ENCODE measurements around the gene CRHR2.
A peak's percentile ranks its signal among the peaks of the same experiment; 100 is the strongest.

CRHR2 gene

DNA sequence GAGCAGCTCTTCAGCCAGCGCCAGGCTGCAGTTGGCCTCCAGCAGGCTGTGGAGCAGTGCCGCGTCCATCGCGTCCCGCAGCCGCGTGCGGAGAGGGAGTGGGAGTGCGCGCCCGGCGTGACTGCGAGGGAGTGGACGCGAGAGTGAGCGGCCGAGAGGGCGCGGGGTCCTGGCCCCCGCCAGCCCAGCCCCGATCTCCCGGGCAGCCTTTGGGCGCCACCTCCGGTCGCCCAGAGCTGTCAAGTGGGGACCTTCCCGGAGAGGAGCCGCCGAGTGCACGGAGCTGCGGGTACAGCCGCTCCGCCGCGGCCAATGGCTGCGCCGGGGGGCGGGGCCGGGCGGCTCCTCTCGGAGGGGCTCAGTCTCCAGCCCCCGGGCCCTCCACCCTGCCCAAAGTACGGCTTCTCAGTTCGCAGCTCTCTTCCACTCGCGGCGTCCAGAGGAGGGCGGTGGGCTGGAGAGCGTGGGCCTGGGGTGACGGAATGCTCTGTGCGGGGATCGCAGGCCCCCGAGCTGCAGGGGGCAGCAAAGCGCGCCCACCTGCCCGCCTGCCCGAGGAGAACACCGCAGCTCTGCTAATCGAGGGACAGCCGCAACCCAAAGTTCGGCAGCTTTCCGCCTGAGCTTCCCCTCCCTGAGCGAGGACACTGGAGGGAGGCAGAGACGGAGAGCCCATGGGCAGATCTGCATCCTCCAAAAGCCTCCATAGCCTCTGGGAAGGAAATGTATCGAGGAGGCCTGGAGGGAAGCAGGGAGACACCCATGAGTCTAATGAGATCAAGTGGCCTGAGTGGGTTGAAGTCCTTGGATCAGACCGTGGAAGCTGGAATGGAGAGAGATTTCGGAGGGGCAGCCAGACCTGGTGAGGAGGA is at the start of gene CRHR2:
CRHR2 (minus strand) TSS at position 245 of the 872 bp plus-strand sequence; CDS start at position 69, 176 bp downstream.
- Histone ChIP-seq H3K4me1 (ENCODE audit: control insufficient read depth, insufficient read depth, low read length) (peaks cover 21% of the 10 kb centered on the region), H3K4me3 (ENCODE audit: low read depth, low read length) (peak within 1 kb of the TSS; percentile 67)

DNA sequence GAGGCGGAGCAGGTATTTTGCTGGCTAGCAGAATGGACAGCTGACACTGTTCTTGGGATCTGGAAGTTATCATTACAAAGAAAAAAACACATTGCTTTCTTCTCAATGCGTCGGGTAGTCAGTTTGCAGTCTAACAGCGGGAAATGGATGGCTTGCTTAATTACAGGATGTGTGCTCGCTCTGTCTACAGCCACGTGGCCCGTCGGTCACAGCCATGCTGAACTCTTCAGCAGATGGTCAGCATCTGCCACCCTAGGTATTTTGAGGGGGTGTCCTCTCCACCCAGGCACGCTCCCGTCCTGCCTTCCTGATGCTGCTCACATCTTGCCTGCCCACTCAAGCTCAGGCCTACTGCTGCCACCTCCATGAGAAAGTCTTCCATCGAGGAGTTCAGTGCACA is 49.3 kb upstream of the CRHR2 start:
- H3K4me1 ChIP-seq (ENCODE audit: control insufficient read depth, insufficient read depth, low read length) = peaks cover 18% of the 10 kb centered on the region
- H3K27ac ChIP-seq (ENCODE audit: low read depth, low read length) = no peak overlapping the region
- H3K27me3 ChIP-seq (ENCODE audit: control insufficient read depth, insufficient read depth, low read length) = no peaks in the 10 kb centered on the region
- no peaks in the 10 kb centered on the region for H3K36me3 ChIP-seq (ENCODE audit: control insufficient read depth, insufficient read depth, low read length)
- no peak overlapping the region for H3K4me3 ChIP-seq (ENCODE audit: low read depth, low read length)
- H3K9me3 ChIP-seq (ENCODE audit: control insufficient read depth, insufficient read depth, low read length) = no peaks in the 10 kb centered on the region
- no peak overlapping the region for H3K9ac ChIP-seq (ENCODE audit: low read depth, low read length)

More for the DNA sequence above, at the start of gene CRHR2:
- no peak within 1 kb of the TSS for H3K27ac ChIP-seq (ENCODE audit: low read depth, low read length)
- H3K9ac ChIP-seq (ENCODE audit: low read depth, low read length) = peak within 1 kb of the TSS; percentile 14; the same call in 1 of the 2 replicates
- H3K36me3 ChIP-seq (ENCODE audit: control insufficient read depth, insufficient read depth, low read length) = no peaks in the 10 kb centered on the region
- no peaks in the 10 kb centered on the region for H3K9me3 ChIP-seq (ENCODE audit: control insufficient read depth, insufficient read depth, low read length)
- H3K27me3 ChIP-seq (ENCODE audit: control insufficient read depth, insufficient read depth, low read length) = peaks cover 65% of the 10 kb centered on the region

DNA sequence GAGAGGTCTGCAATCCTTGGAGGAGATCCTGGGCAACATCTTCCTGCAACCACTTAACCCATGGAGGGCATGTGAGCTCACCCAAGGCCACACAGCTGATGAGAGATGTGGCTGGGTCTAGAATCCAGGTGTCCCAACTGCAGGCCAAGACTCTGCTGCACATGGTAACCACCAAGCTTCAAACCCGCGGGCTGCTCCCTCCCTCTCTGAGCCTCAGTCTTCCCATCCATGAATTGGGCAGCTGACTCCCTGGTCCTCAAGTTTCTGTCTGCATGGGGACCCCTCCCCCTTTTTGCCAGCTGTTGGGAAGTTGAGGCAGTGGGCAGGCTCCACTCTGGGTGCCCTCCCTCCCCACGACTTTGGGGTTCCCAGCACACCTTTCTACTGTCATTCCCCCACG is 48.7 kb upstream of the CRHR2 start:
- no peak overlapping the region for H3K9ac ChIP-seq (ENCODE audit: low read depth, low read length)
- H3K4me1 ChIP-seq (ENCODE audit: control insufficient read depth, insufficient read depth, low read length) = peaks cover 22% of the 10 kb centered on the region
- no peak overlapping the region for H3K4me3 ChIP-seq (ENCODE audit: low read depth, low read length)
- H3K9me3 ChIP-seq (ENCODE audit: control insufficient read depth, insufficient read depth, low read length) = no peaks in the 10 kb centered on the region
- no peak overlapping the region for H3K27ac ChIP-seq (ENCODE audit: low read depth, low read length)
- no peaks in the 10 kb centered on the region for H3K27me3 ChIP-seq (ENCODE audit: control insufficient read depth, insufficient read depth, low read length)
- H3K36me3 ChIP-seq (ENCODE audit: control insufficient read depth, insufficient read depth, low read length) = no peaks in the 10 kb centered on the region

DNA sequence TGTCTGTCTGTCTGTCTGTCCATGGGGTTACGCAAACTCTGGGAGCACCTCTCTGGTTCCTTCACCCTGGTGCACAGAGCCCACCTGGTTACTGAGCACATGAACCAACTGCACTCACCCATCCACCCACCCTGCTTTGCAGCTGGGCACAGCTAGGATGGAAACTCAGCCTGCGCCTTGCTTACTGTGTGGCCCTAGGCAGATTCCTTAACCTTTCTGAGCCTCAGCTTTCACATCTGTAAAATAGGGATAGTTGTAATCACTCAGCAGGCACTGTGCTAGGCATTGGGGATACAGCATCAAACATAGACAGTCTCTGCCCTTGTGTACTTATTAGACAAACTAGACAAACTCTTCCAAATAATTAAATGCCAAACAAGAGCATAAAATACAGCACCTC is 47.8 kb upstream of the CRHR2 start:
- Histone ChIP-seq H3K27me3 (ENCODE audit: control insufficient read depth, insufficient read depth, low read length) (no peaks in the 10 kb centered on the region), H3K9ac (ENCODE audit: low read depth, low read length) (no peak overlapping the region), H3K4me3 (ENCODE audit: low read depth, low read length) (no peak overlapping the region), H3K27ac (ENCODE audit: low read depth, low read length) (no peak overlapping the region), H3K36me3 (ENCODE audit: control insufficient read depth, insufficient read depth, low read length) (no peaks in the 10 kb centered on the region), H3K9me3 (ENCODE audit: control insufficient read depth, insufficient read depth, low read length) (no peaks in the 10 kb centered on the region), H3K4me1 (ENCODE audit: control insufficient read depth, insufficient read depth, low read length) (peaks cover 22% of the 10 kb centered on the region)

DNA sequence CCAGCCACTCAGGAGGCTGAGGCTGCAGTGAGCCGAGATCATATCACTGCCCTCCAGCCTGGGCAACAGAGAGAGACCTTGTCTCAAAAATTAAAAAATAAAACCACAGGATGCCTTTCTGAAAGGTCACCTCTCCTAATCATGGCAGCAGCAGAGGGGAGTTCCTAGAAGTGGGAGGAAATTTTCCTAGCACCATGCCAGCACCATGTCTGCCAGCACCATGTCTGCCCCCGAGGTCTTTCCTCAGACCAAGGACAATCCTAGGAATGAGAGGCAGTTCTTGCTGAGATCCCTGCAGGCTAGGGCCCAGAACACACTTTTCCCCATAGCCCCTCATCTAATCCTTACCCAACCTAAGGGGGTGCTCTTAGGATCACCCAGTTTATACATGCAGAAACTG is 47.4 kb upstream of the CRHR2 start:
- Histone ChIP-seq H3K36me3 (ENCODE audit: control insufficient read depth, insufficient read depth, low read length) (no peaks in the 10 kb centered on the region), H3K4me3 (ENCODE audit: low read depth, low read length) (no peak overlapping the region), H3K27me3 (ENCODE audit: control insufficient read depth, insufficient read depth, low read length) (no peaks in the 10 kb centered on the region), H3K9me3 (ENCODE audit: control insufficient read depth, insufficient read depth, low read length) (no peaks in the 10 kb centered on the region), H3K9ac (ENCODE audit: low read depth, low read length) (no peak overlapping the region), H3K27ac (ENCODE audit: low read depth, low read length) (no peak overlapping the region), H3K4me1 (ENCODE audit: control insufficient read depth, insufficient read depth, low read length) (peaks cover 22% of the 10 kb centered on the region)

DNA sequence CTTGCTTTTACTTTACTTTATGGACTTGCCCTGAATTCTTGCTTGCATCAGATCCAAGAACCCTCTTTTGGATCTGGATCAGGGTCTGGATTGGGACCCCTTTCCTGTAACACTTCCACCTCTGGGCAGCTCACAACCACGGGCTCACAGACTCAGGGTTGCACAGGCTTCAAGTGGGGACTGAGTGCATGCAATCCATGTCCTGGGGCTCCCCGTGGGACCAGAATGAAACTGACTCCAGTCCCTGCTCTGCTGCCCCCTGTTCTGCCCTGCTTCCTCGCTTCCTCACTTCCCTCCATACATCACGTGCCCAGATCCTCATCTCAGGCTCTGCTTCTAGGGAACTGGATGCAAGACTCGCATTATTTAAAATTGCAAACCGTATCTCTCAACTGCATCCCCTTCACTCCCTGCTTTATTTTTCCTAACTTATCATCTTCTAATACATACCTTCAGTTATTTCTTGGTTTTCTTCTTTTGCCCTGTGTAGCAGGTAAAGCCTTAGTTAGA is 46.4 kb upstream of the CRHR2 start:
- no peak overlapping the region for H3K27ac ChIP-seq (ENCODE audit: low read depth, low read length)
- no peaks in the 10 kb centered on the region for H3K9me3 ChIP-seq (ENCODE audit: control insufficient read depth, insufficient read depth, low read length)
- H3K4me1 ChIP-seq (ENCODE audit: control insufficient read depth, insufficient read depth, low read length) = peaks cover 22% of the 10 kb centered on the region
- no peak overlapping the region for H3K9ac ChIP-seq (ENCODE audit: low read depth, low read length)
- no peak overlapping the region for H3K4me3 ChIP-seq (ENCODE audit: low read depth, low read length)
- no peaks in the 10 kb centered on the region for H3K36me3 ChIP-seq (ENCODE audit: control insufficient read depth, insufficient read depth, low read length)
- H3K27me3 ChIP-seq (ENCODE audit: control insufficient read depth, insufficient read depth, low read length) = no peaks in the 10 kb centered on the region; the same call in 1 of the 2 replicates

DNA sequence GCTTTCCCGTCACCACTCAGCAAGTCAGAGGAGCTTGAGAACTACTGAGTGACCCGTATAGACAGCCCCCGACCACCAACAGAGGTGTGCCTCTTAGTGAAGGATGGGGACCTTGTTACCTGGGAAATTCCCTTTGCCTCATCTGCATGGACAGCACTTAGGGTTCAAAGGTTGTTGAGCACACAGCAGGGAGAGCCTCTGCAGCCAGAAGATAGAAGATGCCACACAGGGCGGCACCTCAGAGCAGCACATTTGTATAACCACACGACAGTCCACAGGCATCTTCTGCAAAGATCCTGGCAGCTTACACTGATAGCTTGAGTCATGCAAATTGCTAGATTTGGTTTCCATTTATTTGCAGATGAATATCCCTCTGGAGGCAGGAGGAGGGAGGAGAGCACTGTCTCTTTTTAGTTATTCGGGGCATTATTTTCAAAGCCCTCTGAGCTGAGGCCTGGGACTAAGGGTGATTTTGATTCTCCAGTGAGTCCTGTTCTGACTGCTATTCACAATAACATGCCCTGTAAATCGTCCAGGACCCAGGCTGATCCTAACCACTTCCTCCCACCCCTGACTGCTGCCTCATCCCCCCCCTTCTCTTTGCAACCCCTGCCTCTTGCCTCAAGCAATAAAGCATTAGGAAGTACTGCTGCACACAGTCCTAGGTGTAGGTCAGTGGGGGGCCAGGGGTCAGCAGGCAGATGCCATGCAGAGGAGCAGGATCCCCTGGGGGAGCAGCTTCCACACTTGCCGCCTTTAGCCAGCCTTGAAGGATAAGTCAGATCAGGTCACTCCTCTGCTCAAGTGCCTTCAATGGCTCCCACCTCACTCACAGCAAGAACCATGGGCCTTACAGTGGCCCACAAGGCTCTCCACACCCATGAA is 45.0 kb upstream of the CRHR2 start:
- no peak overlapping the region for H3K4me3 ChIP-seq (ENCODE audit: low read depth, low read length)

DNA sequence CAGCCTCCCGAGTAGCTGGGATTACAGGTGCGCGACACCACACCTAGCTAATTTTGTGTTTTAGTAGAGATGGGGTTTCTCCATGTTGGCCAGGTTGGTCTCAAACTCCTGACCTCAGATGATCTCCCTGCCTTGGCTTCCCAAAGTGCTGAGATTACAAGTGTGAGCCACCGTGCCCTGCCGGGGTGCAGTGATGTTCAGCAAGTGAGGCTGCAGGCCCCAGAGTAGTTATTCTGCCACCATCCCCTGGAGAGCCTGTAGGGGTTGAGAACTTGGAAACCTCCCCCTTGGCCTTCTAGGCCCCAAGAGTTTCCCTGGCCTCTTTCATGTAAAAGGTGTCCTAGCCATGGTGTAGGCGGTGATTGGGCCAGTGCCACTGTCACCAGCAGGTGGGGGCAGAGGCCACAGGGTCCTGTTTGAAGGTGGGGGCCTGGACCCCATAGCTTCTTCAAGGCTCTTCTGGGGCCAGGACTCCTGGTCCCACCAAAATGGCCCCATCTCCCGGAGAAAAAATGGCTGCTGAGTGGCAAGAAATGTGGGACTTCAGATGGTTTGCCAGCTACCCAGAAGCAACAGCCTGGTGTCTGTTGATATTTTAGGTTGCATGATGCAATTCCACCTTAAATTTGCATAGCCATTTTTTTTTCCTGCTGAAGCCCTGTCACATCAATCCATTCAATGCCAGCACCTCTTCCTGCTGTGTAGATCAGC is 44.2 kb upstream of the CRHR2 start:
- H3K9me3 ChIP-seq (ENCODE audit: control insufficient read depth, insufficient read depth, low read length) = no peaks in the 10 kb centered on the region
- H3K36me3 ChIP-seq (ENCODE audit: control insufficient read depth, insufficient read depth, low read length) = no peaks in the 10 kb centered on the region
- no peak overlapping the region for H3K4me3 ChIP-seq (ENCODE audit: low read depth, low read length)
- H3K27ac ChIP-seq (ENCODE audit: low read depth, low read length) = peak overlapping the region; percentile 59
- H3K4me1 ChIP-seq (ENCODE audit: control insufficient read depth, insufficient read depth, low read length) = peaks cover 22% of the 10 kb centered on the region
- H3K9ac ChIP-seq (ENCODE audit: low read depth, low read length) = no peak overlapping the region
- H3K27me3 ChIP-seq (ENCODE audit: control insufficient read depth, insufficient read depth, low read length) = no peaks in the 10 kb centered on the region; the same call in 1 of the 2 replicates

More for the DNA sequence above, 45.0 kb upstream of the CRHR2 start:
- Histone ChIP-seq H3K9me3 (ENCODE audit: control insufficient read depth, insufficient read depth, low read length) (no peaks in the 10 kb centered on the region), H3K27me3 (ENCODE audit: control insufficient read depth, insufficient read depth, low read length) (no peaks in the 10 kb centered on the region; the same call in 1 of the 2 replicates), H3K9ac (ENCODE audit: low read depth, low read length) (no peak overlapping the region), H3K36me3 (ENCODE audit: control insufficient read depth, insufficient read depth, low read length) (no peaks in the 10 kb centered on the region), H3K4me1 (ENCODE audit: control insufficient read depth, insufficient read depth, low read length) (peaks cover 22% of the 10 kb centered on the region), H3K27ac (ENCODE audit: low read depth, low read length) (peak overlapping the region; percentile 59)

DNA sequence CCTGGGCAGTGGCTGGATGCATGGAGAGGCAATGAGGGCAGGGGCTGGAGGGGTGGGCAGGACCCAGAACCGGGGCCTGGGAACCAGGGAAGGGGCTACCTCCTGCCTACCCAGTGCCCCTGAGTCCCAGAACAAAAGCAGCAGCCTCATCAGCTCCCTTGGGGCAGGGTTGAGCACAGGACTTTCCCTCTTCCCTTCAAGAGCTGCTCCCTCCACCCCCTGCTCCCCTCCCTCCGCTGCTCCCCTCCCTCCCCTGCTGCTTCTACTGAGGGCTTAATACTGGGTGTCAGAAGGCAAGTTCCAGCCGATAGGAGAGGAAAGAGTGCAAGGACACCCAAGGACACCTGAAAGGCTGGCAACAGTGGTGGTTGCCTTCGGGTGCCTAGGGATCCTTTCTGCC is 41.5 kb upstream of the CRHR2 start:
- H3K4me3 ChIP-seq (ENCODE audit: low read depth, low read length) = no peak overlapping the region
- no peaks in the 10 kb centered on the region for H3K36me3 ChIP-seq (ENCODE audit: control insufficient read depth, insufficient read depth, low read length)
- H3K27ac ChIP-seq (ENCODE audit: low read depth, low read length) = no peak overlapping the region
- no peaks in the 10 kb centered on the region for H3K9me3 ChIP-seq (ENCODE audit: control insufficient read depth, insufficient read depth, low read length)
- H3K9ac ChIP-seq (ENCODE audit: low read depth, low read length) = no peak overlapping the region
- no peaks in the 10 kb centered on the region; the same call in 1 of the 2 replicates for H3K27me3 ChIP-seq (ENCODE audit: control insufficient read depth, insufficient read depth, low read length)
- peaks cover 19% of the 10 kb centered on the region for H3K4me1 ChIP-seq (ENCODE audit: control insufficient read depth, insufficient read depth, low read length)

DNA sequence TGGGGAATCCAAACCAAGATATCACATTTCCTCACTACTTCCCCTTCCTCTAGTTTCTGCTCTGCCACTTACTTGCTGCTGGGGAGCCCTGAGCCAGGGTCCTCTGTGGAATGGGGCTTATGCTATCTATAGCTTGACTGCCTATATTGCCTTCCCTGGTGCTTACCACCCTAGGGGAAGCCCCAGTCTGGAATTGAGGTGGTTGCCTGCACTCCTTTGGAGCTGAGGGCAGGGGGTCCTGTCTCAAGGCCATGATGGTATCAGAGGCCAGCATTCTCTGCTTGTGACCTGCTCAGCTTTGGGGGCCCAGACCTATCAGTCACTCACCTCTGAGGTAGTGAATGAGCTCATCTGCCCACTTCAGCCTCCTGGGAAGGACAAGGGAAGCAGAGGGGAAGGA is 40.4 kb upstream of the CRHR2 start:
- peaks cover 14% of the 10 kb centered on the region for H3K4me1 ChIP-seq (ENCODE audit: control insufficient read depth, insufficient read depth, low read length)
- H3K27me3 ChIP-seq (ENCODE audit: control insufficient read depth, insufficient read depth, low read length) = no peaks in the 10 kb centered on the region; the same call in 1 of the 2 replicates
- H3K9ac ChIP-seq (ENCODE audit: low read depth, low read length) = no peak overlapping the region
- no peak overlapping the region for H3K4me3 ChIP-seq (ENCODE audit: low read depth, low read length)
- H3K9me3 ChIP-seq (ENCODE audit: control insufficient read depth, insufficient read depth, low read length) = peaks cover 8% of the 10 kb centered on the region; the same call in 1 of the 2 replicates
- no peak overlapping the region for H3K27ac ChIP-seq (ENCODE audit: low read depth, low read length)
- H3K36me3 ChIP-seq (ENCODE audit: control insufficient read depth, insufficient read depth, low read length) = no peaks in the 10 kb centered on the region

Measured in HUES48 (cell line).